OCI-LY1 (cell line): ENCODE data around the gene FOXN1.
"Not testable (repeated sequence)": the region's sequence is repeated elsewhere in the genome, so short reads cannot be mapped to it uniquely, and the experiment has no call there.

Experiments used
- H2AFZ ChIP-seq: fragments of 200-600 bp; sonication (generic), shearing (Covaris generic); 2 replicates; pipeline ENCODE4 v1.6.0; 2014; ENCODE audit warnings: antibody characterized with exemption, mild to moderate bottlenecking, low read length
- H3F3A ChIP-seq: fragments of 200-600 bp; sonication (generic), shearing (Covaris generic); 2 replicates; pipeline ENCODE4 v1.6.0; 2014; ENCODE audit warnings: mild to moderate bottlenecking, antibody characterized with exemption, low read length, moderate library complexity; ENCODE audit not compliant: insufficient read depth
- H3K27ac ChIP-seq: fragments of 200-600 bp; sonication (generic); 2 replicates; pipeline ENCODE4 v1.5.1; 2014; ENCODE audit warnings: low read length, mixed run types, mild to moderate bottlenecking, low read depth; ENCODE audit not compliant: poor library complexity, severe bottlenecking
- H3K27me3 ChIP-seq: fragments of 200-600 bp; sonication (generic); 2 replicates; pipeline ENCODE4 v1.6.0; 2014; ENCODE audit warnings: antibody characterized with exemption, mild to moderate bottlenecking, low read length, moderate library complexity; ENCODE audit not compliant: insufficient read depth
- H3K36me3 ChIP-seq: fragments of 200-600 bp; sonication (generic); 2 replicates; pipeline ENCODE4 v1.6.1; 2014; ENCODE audit warnings: mild to moderate bottlenecking, antibody characterized with exemption, low read length, moderate library complexity, mixed read lengths; ENCODE audit not compliant: insufficient read depth
- H3K4me1 ChIP-seq: fragments of 200-600 bp; sonication (generic); 2 replicates; pipeline ENCODE4 v1.5.1; 2014; ENCODE audit warnings: mild to moderate bottlenecking, low read length, moderate library complexity; ENCODE audit not compliant: insufficient read depth, severe bottlenecking
- H3K4me2 ChIP-seq: fragments of 200-600 bp; sonication (generic), shearing (Covaris generic); 2 replicates; pipeline ENCODE4 v1.6.1; 2014; ENCODE audit warnings: low read length
- H3K4me3 ChIP-seq: fragments of 200-600 bp; sonication (generic); 2 replicates; pipeline ENCODE4 v1.5.1; 2014; ENCODE audit warnings: low read length, low read depth, mild to moderate bottlenecking, mixed read lengths; ENCODE audit not compliant: poor library complexity, severe bottlenecking
- H3K79me2 ChIP-seq: fragments of 200-600 bp; shearing (Covaris generic); 2 replicates; pipeline ENCODE4 v1.6.1; 2016; ENCODE audit warnings: mixed run types, low read length, mixed read lengths; ENCODE audit not compliant: insufficient read depth
- H3K9ac ChIP-seq: fragments of 200-600 bp; sonication (generic), shearing (Covaris generic); 2 replicates; pipeline ENCODE4 v1.6.1; 2014; ENCODE audit warnings: mild to moderate bottlenecking, low read length, mixed read lengths
- H3K9me2 ChIP-seq: fragments of 200-600 bp; sonication (generic), shearing (Covaris generic); 2 replicates; pipeline ENCODE4 v1.6.1; 2014; ENCODE audit warnings: low read depth, mild to moderate bottlenecking, low read length, mixed read lengths
- H3K9me3 ChIP-seq: fragments of 200-600 bp; shearing (Covaris generic); 2 replicates; pipeline ENCODE4 v1.6.1; 2014; ENCODE audit warnings: low read length, mixed read lengths
- H4K20me1 ChIP-seq: fragments of 200-600 bp; sonication (generic), shearing (Covaris generic); 2 replicates; pipeline ENCODE4 v1.6.0; 2016; ENCODE audit warnings: mild to moderate bottlenecking, low read length; ENCODE audit not compliant: insufficient read depth
- EZH2 ChIP-seq: fragments of 200-600 bp; sonication (generic), shearing (Covaris generic); IDR thresholded peaks from 2 replicates; pipeline ENCODE4 v1.8.0; 2017; ENCODE audit warnings: borderline replicate concordance, mixed run types, mild to moderate bottlenecking, antibody characterized with exemption, low read length, moderate library complexity, mixed read lengths
- TF ChIP-seq, protein P1 (sequence below): fragments of 200-600 bp; sonication (generic), shearing (Covaris generic); IDR thresholded peaks from 2 replicates; pipeline ENCODE4 v1.5.1; 2017; ENCODE audit warnings: mild to moderate bottlenecking, antibody characterized with exemption, low read length, moderate library complexity, mixed read lengths

FOXN1 gene

DNA sequence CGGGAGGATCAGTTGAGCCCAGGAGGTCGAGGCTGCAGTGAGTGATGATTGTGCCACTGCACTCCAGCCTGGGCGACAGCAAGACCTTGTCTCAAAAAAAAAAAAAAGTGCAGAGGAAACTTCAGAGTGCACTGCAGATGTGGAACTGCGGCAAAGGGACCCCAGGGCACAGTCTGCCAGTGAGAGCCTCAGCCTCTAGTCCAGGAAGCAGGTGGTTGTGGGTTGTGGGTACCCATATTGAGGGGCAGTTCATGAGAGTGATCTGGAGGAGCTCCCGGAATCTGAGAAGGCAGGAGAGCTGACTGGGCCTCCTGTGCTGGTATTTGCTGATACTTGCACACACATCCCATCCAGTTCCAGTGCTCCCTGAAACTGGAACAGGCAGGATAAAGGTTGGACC, 13.1 kb downstream of the FOXN1 start:
- Histone ChIP-seq H3K9me2 (no peaks in the 10 kb centered on the region), H3K9ac (no peak overlapping the region), H3K9me3 (0 out of 2 replicates have a peak, but pooled peaks cover 3% of the 10 kb centered on the region), H2AFZ (no peak overlapping the region), H3K4me3 (no peak overlapping the region), H3F3A (no peaks in the 10 kb centered on the region), H3K4me1 (no peaks in the 10 kb centered on the region), H3K4me2 (no peak overlapping the region), H3K36me3 (no peaks in the 10 kb centered on the region; the same call in 1 of the 2 replicates), H3K79me2 (no peaks in the 10 kb centered on the region), H4K20me1 (no peaks in the 10 kb centered on the region), H3K27me3 (peaks cover 8% of the 10 kb centered on the region), H3K27ac (no peak overlapping the region)
- TF ChIP-seq, protein P1, sequence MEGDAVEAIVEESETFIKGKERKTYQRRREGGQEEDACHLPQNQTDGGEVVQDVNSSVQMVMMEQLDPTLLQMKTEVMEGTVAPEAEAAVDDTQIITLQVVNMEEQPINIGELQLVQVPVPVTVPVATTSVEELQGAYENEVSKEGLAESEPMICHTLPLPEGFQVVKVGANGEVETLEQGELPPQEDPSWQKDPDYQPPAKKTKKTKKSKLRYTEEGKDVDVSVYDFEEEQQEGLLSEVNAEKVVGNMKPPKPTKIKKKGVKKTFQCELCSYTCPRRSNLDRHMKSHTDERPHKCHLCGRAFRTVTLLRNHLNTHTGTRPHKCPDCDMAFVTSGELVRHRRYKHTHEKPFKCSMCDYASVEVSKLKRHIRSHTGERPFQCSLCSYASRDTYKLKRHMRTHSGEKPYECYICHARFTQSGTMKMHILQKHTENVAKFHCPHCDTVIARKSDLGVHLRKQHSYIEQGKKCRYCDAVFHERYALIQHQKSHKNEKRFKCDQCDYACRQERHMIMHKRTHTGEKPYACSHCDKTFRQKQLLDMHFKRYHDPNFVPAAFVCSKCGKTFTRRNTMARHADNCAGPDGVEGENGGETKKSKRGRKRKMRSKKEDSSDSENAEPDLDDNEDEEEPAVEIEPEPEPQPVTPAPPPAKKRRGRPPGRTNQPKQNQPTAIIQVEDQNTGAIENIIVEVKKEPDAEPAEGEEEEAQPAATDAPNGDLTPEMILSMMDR: no peak
- no peak for TF ChIP-seq EZH2

DNA sequence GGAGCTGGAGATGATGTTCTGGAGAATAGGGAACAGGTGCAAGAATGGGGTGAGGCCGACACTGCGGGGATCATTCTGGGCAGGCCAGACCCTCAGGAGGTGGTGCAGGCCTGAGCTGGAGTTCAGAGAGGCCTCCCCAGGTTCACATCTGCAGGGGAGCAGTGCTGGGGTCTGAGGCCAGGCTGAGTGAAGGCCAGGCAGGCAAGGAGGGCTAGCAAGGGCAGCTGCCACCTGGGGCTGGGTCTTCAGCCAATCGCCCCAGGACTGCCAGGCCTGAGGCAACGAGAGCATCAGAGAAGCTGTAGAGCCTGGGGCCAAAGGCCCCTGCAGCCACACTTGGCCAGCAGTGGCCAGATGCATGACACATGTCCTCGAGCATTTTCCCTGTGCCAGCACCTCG, 14.5 kb downstream of the FOXN1 start:
- H3K36me3 ChIP-seq: no peaks in the 10 kb centered on the region; the same call in 1 of the 2 replicates

DNA sequence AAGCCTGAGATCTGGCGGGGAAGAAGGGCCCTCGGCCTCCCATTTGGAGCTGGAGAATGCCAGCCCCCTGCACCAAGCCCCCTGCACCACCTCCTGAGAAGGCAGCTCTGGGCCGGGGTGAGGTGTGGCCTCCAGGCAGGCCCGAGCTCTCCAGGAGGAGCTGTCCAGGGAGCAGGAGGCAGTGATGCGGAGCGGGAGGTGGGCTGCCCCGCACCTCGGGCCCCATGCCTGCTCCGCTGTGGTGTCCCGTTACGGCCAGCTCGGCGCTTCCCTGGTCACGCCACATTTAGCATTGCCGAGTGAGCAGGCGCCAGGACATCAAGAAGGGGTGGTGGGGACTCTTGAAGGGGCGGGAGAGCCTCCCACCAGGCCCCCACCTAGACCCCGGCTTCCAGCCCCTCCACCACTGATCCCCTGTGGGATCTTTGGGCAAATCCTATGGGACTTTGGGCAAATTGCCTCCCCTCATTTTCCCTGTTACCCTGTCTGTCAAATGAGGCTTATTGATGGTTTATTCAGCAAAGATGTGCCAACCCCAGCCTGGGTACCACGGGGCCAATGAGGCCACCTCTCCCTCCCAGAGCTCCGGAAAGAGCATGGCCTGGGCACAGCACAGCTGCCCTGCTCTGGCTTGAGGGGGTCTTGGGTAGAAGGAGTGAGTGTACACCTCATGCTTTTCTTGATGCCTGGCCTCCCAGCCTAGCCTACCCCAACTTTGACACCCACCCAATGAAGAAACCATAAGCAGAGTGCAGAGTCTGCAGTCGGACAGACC, 15.3 kb downstream of the FOXN1 start:
- Histone ChIP-seq H2AFZ (no peak overlapping the region), H4K20me1 (no peaks in the 10 kb centered on the region), H3K9me2 (no peaks in the 10 kb centered on the region), H3K9ac (no peak overlapping the region), H3K4me1 (no peaks in the 10 kb centered on the region), H3K27ac (no peak overlapping the region), H3K79me2 (no peaks in the 10 kb centered on the region), H3K4me3 (no peak overlapping the region), H3K27me3 (peaks cover 6% of the 10 kb centered on the region; the same call in 1 of the 2 replicates), H3K36me3 (no peaks in the 10 kb centered on the region), H3F3A (no peaks in the 10 kb centered on the region), H3K9me3 (no peaks in the 10 kb centered on the region), H3K4me2 (no peak overlapping the region)
- TF ChIP-seq, protein P1: no peak
- no peak for TF ChIP-seq EZH2

More for the DNA sequence above, 14.5 kb downstream of the FOXN1 start:
- Histone ChIP-seq H3K27me3 (peaks cover 6% of the 10 kb centered on the region; the same call in 1 of the 2 replicates), H3K9ac (no peak overlapping the region), H4K20me1 (no peaks in the 10 kb centered on the region), H3K4me3 (no peak overlapping the region), H3K4me1 (no peaks in the 10 kb centered on the region), H3F3A (no peaks in the 10 kb centered on the region), H3K9me2 (no peaks in the 10 kb centered on the region), H2AFZ (no peak overlapping the region), H3K4me2 (no peak overlapping the region), H3K79me2 (no peaks in the 10 kb centered on the region), H3K27ac (no peak overlapping the region), H3K9me3 (no peaks in the 10 kb centered on the region)
- no peak for TF ChIP-seq EZH2
- TF ChIP-seq, protein P1: no peak

DNA sequence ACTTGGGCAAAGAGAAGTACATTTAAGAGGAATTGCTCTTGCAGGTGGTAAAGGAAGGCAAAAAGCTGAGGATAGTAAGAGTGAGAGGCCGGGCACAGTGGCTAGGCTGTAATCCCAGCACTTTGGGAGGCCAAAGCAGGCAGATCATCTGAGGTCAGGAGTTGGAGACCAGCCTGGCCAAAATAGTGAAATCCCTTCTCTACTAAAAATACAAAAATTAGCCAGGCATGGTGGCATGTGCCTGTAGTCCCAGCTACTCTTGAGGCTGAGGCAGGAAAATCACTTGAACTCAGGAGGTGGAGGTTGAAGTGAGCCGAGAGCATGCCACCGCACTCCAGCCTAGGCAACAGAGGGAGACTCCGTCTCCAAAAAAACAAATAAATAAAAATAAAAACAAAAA, 16.1 kb downstream of the FOXN1 start:
- H3K4me1 ChIP-seq, H3K9ac ChIP-seq, H3F3A ChIP-seq, H3K9me3 ChIP-seq, H3K4me2 ChIP-seq, H3K9me2 ChIP-seq, H4K20me1 ChIP-seq, H3K27me3 ChIP-seq, H2AFZ ChIP-seq, H3K27ac ChIP-seq, H3K79me2 ChIP-seq, H3K36me3 ChIP-seq, H3K4me3 ChIP-seq: not testable (repeated sequence)
